ENCODE data around the gene MDM1.

MDM1 gene

DNA sequence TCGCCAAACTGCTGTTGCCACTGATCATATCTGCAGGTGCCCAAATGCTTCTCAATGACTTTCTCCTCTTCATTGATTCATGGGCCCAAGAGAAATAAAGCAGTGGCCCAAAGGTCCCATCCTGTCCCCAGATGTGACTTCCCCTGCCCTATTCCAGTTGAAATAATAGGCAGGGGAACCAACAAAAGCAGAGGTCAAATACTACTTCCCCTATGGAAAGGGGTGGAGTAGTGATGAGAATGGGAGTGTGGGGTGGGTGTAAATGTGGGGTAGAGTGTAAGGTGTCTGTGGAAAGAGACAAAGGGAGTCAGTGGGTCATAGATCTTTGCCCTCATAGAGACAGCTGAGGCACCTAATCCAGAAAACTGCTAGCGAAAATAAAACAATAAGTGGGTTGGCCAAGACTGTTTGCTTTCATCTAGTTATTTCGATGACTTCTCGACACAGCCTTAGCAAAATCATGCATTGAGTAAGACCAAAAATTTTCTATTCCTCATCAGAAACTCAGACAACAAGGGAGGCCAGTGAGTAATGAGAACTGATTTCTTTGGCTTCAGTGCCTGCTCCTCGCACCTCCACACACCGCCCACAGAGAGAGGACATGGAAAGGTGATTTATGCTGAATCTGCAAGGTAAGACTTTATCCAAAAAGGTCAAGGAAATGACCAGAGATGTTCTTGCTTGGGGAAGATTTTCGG is 67.9 kb downstream of the MDM1 start:
- H3K9me3 ChIP-seq (ENCODE audit: control insufficient read depth, low read length) = no peaks in the 10 kb centered on the region
- H3K27me3 ChIP-seq (replicated peaks; ENCODE audit: control insufficient read depth, insufficient read depth, low read length, poor library complexity, severe bottlenecking) = no peaks in the 10 kb centered on the region
- no peak overlapping the region for H3K27ac ChIP-seq (ENCODE audit: insufficient read depth, low read length, poor library complexity, severe bottlenecking)
- no peak overlapping the region for H3K4me3 ChIP-seq (ENCODE audit: insufficient read depth, low read depth, low read length, poor library complexity, severe bottlenecking)
- H3K4me1 ChIP-seq (ENCODE audit: control insufficient read depth, insufficient read depth, low read length, poor library complexity, severe bottlenecking) = no peaks in the 10 kb centered on the region
- no peak for DNase-seq
- no peaks in the 10 kb centered on the region for H3K36me3 ChIP-seq (ENCODE audit: control insufficient read depth, insufficient read depth, low read length)

DNA sequence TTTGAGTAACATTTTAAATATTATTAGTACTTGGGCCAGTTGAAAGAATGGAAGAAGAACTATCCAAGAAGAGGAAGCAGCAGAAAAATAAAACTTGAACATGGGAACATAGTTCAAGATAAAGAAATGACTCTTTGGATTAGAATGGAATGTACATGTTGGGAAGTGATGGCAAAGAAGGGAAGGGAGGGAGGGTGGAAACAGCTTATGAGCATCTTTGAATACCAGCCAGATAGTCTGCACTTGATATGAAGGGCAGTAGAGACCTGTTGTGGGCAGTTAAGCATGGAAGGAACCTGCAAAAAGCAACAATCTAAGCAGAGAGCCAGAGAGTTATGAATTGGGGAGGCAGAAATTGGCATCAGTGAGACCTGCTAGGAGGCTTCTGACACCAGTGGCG is 68.8 kb downstream of the MDM1 start:
- Histone ChIP-seq H3K4me3 (ENCODE audit: insufficient read depth, low read depth, low read length, poor library complexity, severe bottlenecking) (no peak overlapping the region), H3K36me3 (ENCODE audit: control insufficient read depth, insufficient read depth, low read length) (no peaks in the 10 kb centered on the region), H3K27ac (ENCODE audit: insufficient read depth, low read length, poor library complexity, severe bottlenecking) (no peak overlapping the region), H3K4me1 (ENCODE audit: control insufficient read depth, insufficient read depth, low read length, poor library complexity, severe bottlenecking) (no peaks in the 10 kb centered on the region), H3K27me3 (replicated peaks; ENCODE audit: control insufficient read depth, insufficient read depth, low read length, poor library complexity, severe bottlenecking) (no peaks in the 10 kb centered on the region), H3K9me3 (ENCODE audit: control insufficient read depth, low read length) (no peaks in the 10 kb centered on the region)
- DNase-seq = no peak

DNA sequence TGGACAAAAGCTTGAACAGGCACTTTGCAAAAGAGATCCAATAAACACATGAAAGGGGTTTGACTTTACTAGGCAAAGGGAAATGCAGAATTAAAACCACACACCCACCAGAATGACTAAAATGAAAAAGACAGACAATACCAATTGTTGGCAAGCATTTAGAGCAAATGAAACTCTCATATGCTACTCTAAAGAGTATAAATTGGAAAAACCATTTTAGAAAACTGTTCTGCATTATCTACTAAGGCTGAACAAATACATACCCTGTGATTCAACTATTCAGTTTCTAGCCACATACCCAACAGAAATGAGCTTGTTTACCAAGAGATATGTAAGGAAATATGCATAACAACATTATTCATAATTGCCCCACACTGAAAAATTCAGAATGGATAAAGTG is 70.3 kb downstream of the MDM1 start:
- Histone ChIP-seq H3K4me3 (ENCODE audit: insufficient read depth, low read depth, low read length, poor library complexity, severe bottlenecking) (no peak overlapping the region), H3K27ac (ENCODE audit: insufficient read depth, low read length, poor library complexity, severe bottlenecking) (no peak overlapping the region), H3K36me3 (ENCODE audit: control insufficient read depth, insufficient read depth, low read length) (no peaks in the 10 kb centered on the region), H3K4me1 (ENCODE audit: control insufficient read depth, insufficient read depth, low read length, poor library complexity, severe bottlenecking) (no peaks in the 10 kb centered on the region), H3K9me3 (ENCODE audit: control insufficient read depth, low read length) (no peaks in the 10 kb centered on the region), H3K27me3 (replicated peaks; ENCODE audit: control insufficient read depth, insufficient read depth, low read length, poor library complexity, severe bottlenecking) (no peaks in the 10 kb centered on the region)
- DNase-seq = no peak

DNA sequence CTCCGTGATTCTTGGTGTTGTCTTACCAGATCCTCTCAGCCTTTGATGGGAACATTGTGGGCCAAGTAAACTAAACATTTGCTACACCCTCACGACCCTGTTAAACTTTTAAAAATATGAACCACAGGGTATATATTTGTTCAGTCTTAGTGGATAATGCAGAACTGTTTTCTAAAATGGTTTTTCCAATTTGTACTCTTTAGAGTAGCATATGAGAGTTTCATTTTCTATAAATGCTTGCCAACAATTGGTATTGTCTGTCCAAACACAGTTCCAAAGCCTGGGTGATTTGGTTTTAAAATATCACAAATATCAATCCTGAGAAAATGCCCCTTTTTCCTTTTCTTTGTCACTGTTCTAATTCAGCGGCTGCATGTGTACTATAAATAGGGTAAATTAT is 72.0 kb downstream of the MDM1 start:
- DNase-seq = no peak
- no peak overlapping the region for H3K4me3 ChIP-seq (ENCODE audit: insufficient read depth, low read depth, low read length, poor library complexity, severe bottlenecking)
- H3K9me3 ChIP-seq (ENCODE audit: control insufficient read depth, low read length) = no peaks in the 10 kb centered on the region
- H3K36me3 ChIP-seq (ENCODE audit: control insufficient read depth, insufficient read depth, low read length) = no peaks in the 10 kb centered on the region
- no peaks in the 10 kb centered on the region for H3K27me3 ChIP-seq (replicated peaks; ENCODE audit: control insufficient read depth, insufficient read depth, low read length, poor library complexity, severe bottlenecking)
- no peaks in the 10 kb centered on the region for H3K4me1 ChIP-seq (ENCODE audit: control insufficient read depth, insufficient read depth, low read length, poor library complexity, severe bottlenecking)
- H3K27ac ChIP-seq (ENCODE audit: insufficient read depth, low read length, poor library complexity, severe bottlenecking) = no peak overlapping the region

DNA sequence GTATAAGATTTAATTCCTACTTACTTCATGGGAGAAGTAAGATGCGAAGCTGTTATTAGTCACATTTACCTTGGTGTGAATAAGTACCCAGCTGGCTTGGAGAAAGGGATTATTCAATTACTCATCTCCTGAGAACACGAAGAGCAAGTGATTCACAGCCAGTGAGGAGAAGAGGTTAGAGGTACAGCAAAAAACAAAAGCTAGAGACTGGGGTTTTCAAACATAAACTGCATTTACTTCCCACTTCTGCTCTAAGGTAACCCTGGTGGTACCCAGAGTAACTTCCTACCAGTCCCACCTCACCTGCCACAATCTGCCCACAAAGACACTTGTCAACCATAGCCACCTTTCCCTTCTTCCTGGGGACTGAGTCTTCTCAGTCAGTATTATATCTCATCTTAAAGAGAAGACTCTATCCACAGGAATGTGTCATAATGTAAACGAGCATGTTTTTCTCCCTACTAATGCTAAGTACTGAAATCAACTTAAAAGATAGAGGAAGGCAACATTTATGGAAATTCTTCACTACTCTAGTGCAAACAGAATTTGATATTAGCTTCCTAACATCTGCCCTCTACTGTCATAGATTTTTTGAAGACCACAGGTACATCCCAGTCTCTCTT is 72.7 kb downstream of the MDM1 start:
- no peak for DNase-seq
- no peak overlapping the region for H3K4me3 ChIP-seq (ENCODE audit: insufficient read depth, low read depth, low read length, poor library complexity, severe bottlenecking)
- no peak overlapping the region for H3K27ac ChIP-seq (ENCODE audit: insufficient read depth, low read length, poor library complexity, severe bottlenecking)

DNA sequence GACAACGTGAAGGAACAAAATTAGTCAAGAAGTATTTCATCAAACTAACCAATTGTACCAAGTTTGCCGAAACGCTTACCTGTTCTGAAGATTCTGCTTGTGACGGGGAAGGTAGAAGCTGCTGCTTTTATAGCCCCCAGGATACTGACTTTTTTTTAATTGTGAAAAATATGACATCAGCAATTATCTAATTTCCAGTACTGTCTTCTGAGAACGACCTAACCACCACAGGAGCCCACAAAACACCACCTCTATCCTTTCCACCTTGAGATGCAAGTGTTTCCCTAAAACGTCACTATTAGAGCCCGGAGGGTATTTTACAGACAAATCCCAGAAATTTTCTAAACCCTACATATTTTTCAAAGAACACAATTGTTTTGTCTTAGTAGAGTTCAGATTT is 78.7 kb downstream of the MDM1 start, which contains the start of gene IL22:
Gene IL22, minus strand, starts transcription at position 101 of the 400 bp plus-strand sequence. CDS start 156 bp downstream, outside the sequence.
- DNase-seq = no peak
- Histone ChIP-seq H3K9me3 (ENCODE audit: control insufficient read depth, low read length) (no peaks in the 10 kb centered on the region), H3K4me3 (ENCODE audit: insufficient read depth, low read depth, low read length, poor library complexity, severe bottlenecking) (no peak within 1 kb of the TSS), H3K4me1 (ENCODE audit: control insufficient read depth, insufficient read depth, low read length, poor library complexity, severe bottlenecking) (no peaks in the 10 kb centered on the region), H3K27me3 (replicated peaks; ENCODE audit: control insufficient read depth, insufficient read depth, low read length, poor library complexity, severe bottlenecking) (no peaks in the 10 kb centered on the region), H3K27ac (ENCODE audit: insufficient read depth, low read length, poor library complexity, severe bottlenecking) (no peak within 1 kb of the TSS), H3K36me3 (ENCODE audit: control insufficient read depth, insufficient read depth, low read length) (no peaks in the 10 kb centered on the region)

More for the DNA sequence above, 72.7 kb downstream of the MDM1 start:
- no peaks in the 10 kb centered on the region for H3K27me3 ChIP-seq (replicated peaks; ENCODE audit: control insufficient read depth, insufficient read depth, low read length, poor library complexity, severe bottlenecking)
- no peaks in the 10 kb centered on the region for H3K4me1 ChIP-seq (ENCODE audit: control insufficient read depth, insufficient read depth, low read length, poor library complexity, severe bottlenecking)
- H3K9me3 ChIP-seq (ENCODE audit: control insufficient read depth, low read length) = no peaks in the 10 kb centered on the region
- no peaks in the 10 kb centered on the region for H3K36me3 ChIP-seq (ENCODE audit: control insufficient read depth, insufficient read depth, low read length)

DNA sequence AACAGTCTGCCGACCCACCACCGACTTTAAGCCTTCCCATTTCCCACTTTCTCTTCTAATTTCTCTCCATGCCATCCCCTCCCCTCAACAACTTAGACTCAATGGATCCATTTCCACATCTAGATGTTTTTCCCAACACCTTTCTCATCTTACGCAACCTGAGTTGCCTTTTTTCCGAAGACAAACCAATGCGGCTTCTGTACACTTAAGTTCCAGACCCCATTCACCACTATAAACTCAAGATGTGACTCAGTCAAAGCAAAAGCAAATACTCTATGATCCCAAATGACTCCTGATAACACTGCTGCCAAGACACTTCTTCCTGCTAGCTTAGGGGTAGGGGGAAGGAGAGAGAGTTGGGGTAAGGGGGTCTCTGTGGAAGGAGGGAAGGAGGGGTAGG is 80.1 kb downstream of the MDM1 start:
- H3K27me3 ChIP-seq (replicated peaks; ENCODE audit: control insufficient read depth, insufficient read depth, low read length, poor library complexity, severe bottlenecking) = no peaks in the 10 kb centered on the region
- H3K4me3 ChIP-seq (ENCODE audit: insufficient read depth, low read depth, low read length, poor library complexity, severe bottlenecking) = no peak overlapping the region
- H3K9me3 ChIP-seq (ENCODE audit: control insufficient read depth, low read length) = no peaks in the 10 kb centered on the region
- DNase-seq = no peak
- H3K4me1 ChIP-seq (ENCODE audit: control insufficient read depth, insufficient read depth, low read length, poor library complexity, severe bottlenecking) = no peaks in the 10 kb centered on the region
- H3K36me3 ChIP-seq (ENCODE audit: control insufficient read depth, insufficient read depth, low read length) = no peaks in the 10 kb centered on the region
- no peak overlapping the region for H3K27ac ChIP-seq (ENCODE audit: insufficient read depth, low read length, poor library complexity, severe bottlenecking)

DNA sequence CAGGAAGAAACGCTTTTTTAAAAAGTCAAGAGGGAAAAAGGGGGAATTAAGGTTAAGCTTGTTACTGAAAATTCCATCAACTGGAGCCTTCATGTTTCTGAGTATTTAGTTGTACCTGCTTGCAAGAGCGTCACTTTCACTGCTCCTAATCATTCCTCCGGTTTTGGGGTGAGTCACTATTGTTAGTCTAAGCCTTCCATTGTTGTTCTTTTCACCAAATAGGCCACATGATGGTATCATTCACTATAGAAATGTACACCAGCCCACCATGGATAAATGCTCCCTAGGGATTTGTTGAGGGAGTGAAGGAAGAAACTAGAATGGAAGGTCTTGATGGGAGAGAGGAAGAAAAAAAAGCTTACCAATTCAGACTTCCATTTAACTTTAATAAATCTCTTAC is 81.7 kb downstream of the MDM1 start:
- Histone ChIP-seq H3K27ac (ENCODE audit: insufficient read depth, low read length, poor library complexity, severe bottlenecking) (no peak overlapping the region), H3K27me3 (replicated peaks; ENCODE audit: control insufficient read depth, insufficient read depth, low read length, poor library complexity, severe bottlenecking) (no peaks in the 10 kb centered on the region), H3K4me3 (ENCODE audit: insufficient read depth, low read depth, low read length, poor library complexity, severe bottlenecking) (no peak overlapping the region), H3K36me3 (ENCODE audit: control insufficient read depth, insufficient read depth, low read length) (no peaks in the 10 kb centered on the region), H3K9me3 (ENCODE audit: control insufficient read depth, low read length) (no peaks in the 10 kb centered on the region), H3K4me1 (ENCODE audit: control insufficient read depth, insufficient read depth, low read length, poor library complexity, severe bottlenecking) (no peaks in the 10 kb centered on the region)
- no peak for DNase-seq

DNA sequence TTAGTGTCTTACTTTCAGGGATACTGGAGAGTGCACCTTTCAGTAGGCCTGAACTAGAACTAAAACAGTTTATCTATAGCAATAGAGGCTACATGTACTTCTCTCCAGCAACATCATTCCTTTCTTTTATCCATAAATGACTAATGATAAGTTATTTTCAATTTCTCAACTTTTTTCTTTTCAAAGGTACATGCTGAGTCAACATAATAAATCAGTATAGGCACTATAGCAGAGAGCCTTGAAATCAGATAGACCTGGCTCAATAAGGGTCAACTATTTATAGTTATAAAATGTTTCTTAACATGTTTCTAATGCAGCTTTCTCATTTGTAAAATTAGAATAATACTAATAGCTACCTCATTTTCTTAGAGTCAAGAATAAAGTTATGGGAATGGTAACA is 84.4 kb downstream of the MDM1 start:
- Histone ChIP-seq H3K27ac (ENCODE audit: insufficient read depth, low read length, poor library complexity, severe bottlenecking) (no peak overlapping the region), H3K4me3 (ENCODE audit: insufficient read depth, low read depth, low read length, poor library complexity, severe bottlenecking) (no peak overlapping the region), H3K9me3 (ENCODE audit: control insufficient read depth, low read length) (no peaks in the 10 kb centered on the region), H3K27me3 (replicated peaks; ENCODE audit: control insufficient read depth, insufficient read depth, low read length, poor library complexity, severe bottlenecking) (no peaks in the 10 kb centered on the region), H3K36me3 (ENCODE audit: control insufficient read depth, insufficient read depth, low read length) (no peaks in the 10 kb centered on the region), H3K4me1 (ENCODE audit: control insufficient read depth, insufficient read depth, low read length, poor library complexity, severe bottlenecking) (no peaks in the 10 kb centered on the region)
- DNase-seq = no peak

DNA sequence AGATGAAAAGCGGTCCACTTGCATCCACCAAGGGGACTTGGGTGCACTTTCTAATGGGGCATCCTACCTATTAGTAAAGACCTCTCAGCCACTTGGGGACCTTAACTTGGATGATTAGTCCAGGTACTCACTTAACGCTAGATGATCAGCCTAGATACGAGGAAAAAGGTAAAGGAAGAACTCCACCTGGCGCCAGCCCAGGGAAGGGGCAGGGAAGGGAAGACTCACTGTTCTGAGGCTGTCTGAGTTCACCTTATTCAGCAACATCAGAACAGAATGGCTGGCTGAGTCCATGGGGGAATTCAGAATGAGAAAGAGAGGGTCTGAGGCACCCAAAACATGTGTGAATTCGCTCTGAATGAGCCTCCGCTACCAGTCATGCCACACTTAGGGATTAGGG is 85.8 kb downstream of the MDM1 start:
- H3K27me3 ChIP-seq (replicated peaks; ENCODE audit: control insufficient read depth, insufficient read depth, low read length, poor library complexity, severe bottlenecking) = no peaks in the 10 kb centered on the region
- no peak overlapping the region for H3K27ac ChIP-seq (ENCODE audit: insufficient read depth, low read length, poor library complexity, severe bottlenecking)
- no peaks in the 10 kb centered on the region for H3K4me1 ChIP-seq (ENCODE audit: control insufficient read depth, insufficient read depth, low read length, poor library complexity, severe bottlenecking)
- H3K4me3 ChIP-seq (ENCODE audit: insufficient read depth, low read depth, low read length, poor library complexity, severe bottlenecking) = no peak overlapping the region
- H3K9me3 ChIP-seq (ENCODE audit: control insufficient read depth, low read length) = no peaks in the 10 kb centered on the region
- no peaks in the 10 kb centered on the region for H3K36me3 ChIP-seq (ENCODE audit: control insufficient read depth, insufficient read depth, low read length)
- DNase-seq = no peak

Measured in effector memory CD4-positive, alpha-beta T cell (primary cell).